Muscle layer of colon (tissue), 2 donors: Measurements from ENCODE around the gene MACROD2.

ENCODE experiments used
- H3K27ac ChIP-seq: one replicate; pipeline ENCODE4 v1.7.0; 2013; ENCODE audit warnings: low read depth, mild to moderate bottlenecking, low read length, moderate library complexity
- H3K27me3 ChIP-seq, 2 donors: one replicate each; pipeline ENCODE4 v1.7.0; 2013; ENCODE audit warnings: low read length in 2 of 2, mild to moderate bottlenecking in 2 of 2; ENCODE audit not compliant: insufficient read depth in 2 of 2, control insufficient read depth in 1 of 2
- H3K36me3 ChIP-seq: one replicate; pipeline ENCODE4 v1.7.0; 2013; ENCODE audit warnings: mild to moderate bottlenecking, low read length; ENCODE audit not compliant: insufficient read depth
- H3K4me1 ChIP-seq: one replicate; pipeline ENCODE4 v1.7.0; 2013; ENCODE audit warnings: mild to moderate bottlenecking, low read length; ENCODE audit not compliant: insufficient read depth
- H3K4me3 ChIP-seq, 2 donors: one replicate each; pipeline ENCODE4 v1.7.0; 2013; ENCODE audit warnings: low read length in 2 of 2, low read depth in 1 of 2, mild to moderate bottlenecking in 1 of 2, moderate library complexity in 1 of 2
- H3K9ac ChIP-seq: one replicate; pipeline ENCODE4 v1.7.0; 2013; ENCODE audit warnings: low read length
- H3K9me3 ChIP-seq: one replicate; pipeline ENCODE4 v1.7.0; 2013; ENCODE audit warnings: mild to moderate bottlenecking, low read length
- donor health status: abdominal sarcoma.
- donor health status: Adenocarcinoma of cecum.

The MACROD2 gene

DNA sequence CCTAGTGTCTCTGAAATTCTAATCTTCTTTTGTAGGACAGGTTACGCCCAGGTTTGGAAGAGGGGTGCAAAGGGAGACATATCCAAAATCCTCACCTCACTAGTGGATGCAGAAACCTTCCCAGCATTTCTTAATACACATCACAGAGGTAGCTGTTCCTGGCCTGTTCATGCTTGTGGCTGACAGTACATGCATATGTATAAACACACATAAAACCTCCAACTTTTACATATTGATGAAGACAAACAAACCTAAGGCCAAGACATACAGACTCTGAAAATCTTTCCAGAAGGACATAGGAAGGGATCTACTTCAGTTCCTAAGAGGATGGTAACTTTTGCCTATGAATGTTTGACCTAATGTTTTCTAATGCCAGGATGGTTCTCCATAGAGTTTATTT is 1214.2 kb downstream of the MACROD2 start:
- Histone ChIP-seq H3K27ac (no peak overlapping the region), H3K36me3 (no peaks in the 10 kb centered on the region), H3K9ac (no peak overlapping the region), H3K9me3 (no peaks in the 10 kb centered on the region), H3K4me1 (no peaks in the 10 kb centered on the region), H3K27me3 (no peaks in the 10 kb centered on the region), H3K4me3 (no peak overlapping the region)

DNA sequence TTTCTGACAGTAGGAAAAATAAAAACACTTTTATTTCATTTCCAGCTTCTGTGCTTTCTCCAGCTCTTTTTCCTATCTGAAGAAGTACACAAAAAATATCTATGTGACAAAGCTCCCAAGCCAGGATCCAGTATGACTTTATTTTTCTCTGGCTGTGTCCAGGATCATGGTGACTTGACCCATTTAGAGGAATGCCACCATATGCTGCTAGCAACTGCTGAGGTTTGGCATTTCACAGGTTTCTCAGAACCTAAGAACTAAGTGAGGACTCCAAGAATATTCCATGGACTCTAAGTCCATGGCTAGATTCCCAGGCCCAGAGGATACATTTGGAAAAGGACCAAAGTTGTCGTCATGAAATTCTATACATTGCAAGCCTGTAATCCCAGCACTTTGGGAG is 1218.7 kb downstream of the MACROD2 start:
- Histone ChIP-seq H3K27ac (no peak overlapping the region), H3K4me1 (no peaks in the 10 kb centered on the region), H3K4me3 (no peak overlapping the region), H3K9ac (no peak overlapping the region), H3K36me3 (no peaks in the 10 kb centered on the region), H3K27me3 (no peaks in the 10 kb centered on the region), H3K9me3 (no peaks in the 10 kb centered on the region)

DNA sequence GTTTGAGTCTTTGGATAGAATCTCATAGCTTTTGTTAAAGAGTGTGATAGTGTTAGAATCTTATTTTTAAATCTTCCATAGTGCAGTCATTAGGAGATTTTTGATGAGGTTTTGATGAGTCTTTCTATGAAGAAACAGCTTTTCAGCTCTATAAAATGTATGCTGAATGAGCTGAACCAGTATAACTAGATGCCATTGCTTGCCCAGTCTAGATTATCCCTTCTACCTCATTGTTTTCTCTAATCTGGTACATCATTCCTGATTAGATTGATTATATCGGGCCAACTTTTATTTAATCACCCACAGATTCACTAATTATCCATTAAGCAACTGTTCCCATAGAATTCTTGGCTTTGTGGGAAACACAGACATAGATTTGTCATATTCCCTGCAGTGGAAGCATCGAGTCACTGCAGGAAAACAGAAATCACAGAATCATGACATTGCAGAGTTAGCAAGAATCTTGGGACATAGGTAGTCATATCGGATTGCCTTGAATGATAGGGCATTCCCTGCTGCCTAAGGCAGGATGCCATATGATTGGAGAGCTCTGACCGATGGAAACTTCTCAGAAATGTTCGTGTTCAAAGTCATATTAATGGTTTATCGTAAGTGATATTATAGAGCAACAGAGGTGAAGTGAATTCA is 1224.8 kb downstream of the MACROD2 start:
- no peaks in the 10 kb centered on the region for H3K9me3 ChIP-seq
- no peak overlapping the region for H3K4me3 ChIP-seq
- no peak overlapping the region for H3K27ac ChIP-seq
- no peaks in the 10 kb centered on the region for H3K27me3 ChIP-seq
- H3K9ac ChIP-seq: no peak overlapping the region
- H3K4me1 ChIP-seq: no peaks in the 10 kb centered on the region
- no peaks in the 10 kb centered on the region for H3K36me3 ChIP-seq

DNA sequence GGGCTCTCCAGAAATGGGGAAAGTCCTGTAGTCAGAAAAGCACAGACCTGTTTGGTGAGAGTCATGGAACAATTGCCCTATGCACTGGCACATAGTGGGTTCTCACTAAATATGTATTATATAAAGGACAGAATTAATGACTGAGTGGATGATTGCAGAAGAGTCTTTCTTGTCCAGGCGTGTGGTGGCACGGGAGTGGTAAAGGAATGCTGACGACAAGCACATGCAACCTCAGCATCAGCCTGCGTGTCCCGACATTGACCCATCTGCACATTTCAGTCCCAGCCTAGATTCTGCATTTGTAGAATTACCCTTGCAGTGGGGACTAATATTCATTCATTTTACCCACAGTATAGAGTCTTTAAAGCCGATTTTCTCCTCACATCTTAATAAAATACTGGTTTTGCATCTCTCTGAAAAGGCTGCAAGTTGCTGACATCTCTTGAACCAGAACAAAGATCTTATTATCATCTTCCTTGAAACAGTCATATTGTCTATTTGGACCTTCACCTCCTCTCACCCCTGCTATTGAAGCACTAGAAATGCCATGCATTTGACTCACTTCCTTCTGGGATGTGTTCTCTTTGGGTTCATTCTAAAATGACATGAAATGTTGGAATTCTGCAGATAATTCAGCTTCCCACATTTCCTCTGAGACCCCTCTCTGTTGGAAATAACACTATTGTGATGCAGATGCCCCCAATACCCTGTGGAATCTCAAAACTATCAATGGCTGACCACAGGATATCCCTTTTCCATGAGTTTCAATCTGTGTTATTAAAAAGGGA is 1225.7 kb downstream of the MACROD2 start:
- Histone ChIP-seq H3K9ac (no peak overlapping the region), H3K36me3 (no peaks in the 10 kb centered on the region), H3K4me3 (no peak overlapping the region), H3K27ac (no peak overlapping the region), H3K27me3 (no peaks in the 10 kb centered on the region), H3K4me1 (no peaks in the 10 kb centered on the region), H3K9me3 (no peaks in the 10 kb centered on the region)

DNA sequence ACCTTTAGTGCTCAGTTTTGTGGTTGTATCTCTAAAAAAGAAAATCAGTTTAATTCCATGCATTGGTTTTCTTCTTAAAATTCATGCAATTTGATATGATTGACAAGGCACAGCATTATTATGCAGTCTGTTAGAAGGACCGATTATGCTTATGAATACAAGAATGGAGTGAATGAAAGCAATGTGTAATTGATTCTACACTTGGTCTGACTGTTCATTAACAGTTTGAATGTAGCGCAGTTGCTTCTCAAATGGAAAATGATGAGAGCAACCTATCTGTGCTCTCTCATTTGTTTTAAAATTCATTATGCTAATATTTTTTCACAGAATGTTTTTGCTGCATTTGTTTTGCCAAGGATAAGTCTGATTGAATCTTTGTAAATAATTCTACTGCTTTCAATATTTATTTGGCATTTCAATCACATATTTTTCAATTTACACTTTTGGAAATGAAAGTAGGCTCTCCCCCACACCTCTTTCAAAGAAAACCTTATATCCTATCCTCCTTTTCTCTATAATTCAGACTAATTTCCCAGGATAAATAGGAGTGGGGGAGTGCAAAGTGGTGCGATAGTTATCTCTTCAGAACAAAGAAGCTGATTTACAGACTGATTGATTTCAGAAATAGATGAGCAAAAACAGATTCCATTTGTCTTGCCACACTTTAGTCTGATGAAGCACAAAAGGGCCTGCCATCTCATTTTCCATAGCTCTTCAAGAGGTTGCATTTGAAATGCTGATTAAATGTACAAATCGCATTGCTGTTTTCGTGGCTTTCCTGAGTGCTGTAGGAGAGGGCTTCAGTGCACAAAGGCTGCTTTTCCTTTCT is 1227.4 kb downstream of the MACROD2 start:
- Histone ChIP-seq H3K9me3 (no peaks in the 10 kb centered on the region), H3K9ac (no peak overlapping the region)

DNA sequence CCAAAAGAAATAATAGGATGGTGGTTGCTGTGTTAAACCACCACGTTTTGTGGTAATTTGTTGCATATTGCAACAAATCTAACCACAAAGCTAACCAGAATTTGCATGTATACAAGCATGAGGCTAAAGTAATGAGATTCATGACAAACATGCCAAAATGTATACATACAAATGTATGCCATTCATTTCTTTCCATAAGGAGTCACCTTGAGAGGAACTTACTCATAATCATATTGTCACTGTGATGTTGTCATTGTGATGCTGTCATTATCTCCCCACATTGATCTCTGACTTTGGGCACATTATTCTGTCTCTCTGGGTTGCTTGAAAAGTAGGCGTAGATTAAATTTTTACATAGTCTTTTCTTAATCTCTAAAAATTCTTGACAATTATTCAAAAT is 1228.9 kb downstream of the MACROD2 start:
- Histone ChIP-seq H3K36me3 (no peaks in the 10 kb centered on the region), H3K4me3 (no peak overlapping the region), H3K9me3 (no peaks in the 10 kb centered on the region), H3K4me1 (no peaks in the 10 kb centered on the region), H3K9ac (no peak overlapping the region), H3K27me3 (no peaks in the 10 kb centered on the region), H3K27ac (no peak overlapping the region)

More for the DNA sequence above, 1227.4 kb downstream of the MACROD2 start:
- H3K4me3 ChIP-seq: no peak overlapping the region
- H3K27me3 ChIP-seq: no peaks in the 10 kb centered on the region
- H3K36me3 ChIP-seq: no peaks in the 10 kb centered on the region
- no peak overlapping the region for H3K27ac ChIP-seq
- H3K4me1 ChIP-seq: no peaks in the 10 kb centered on the region

DNA sequence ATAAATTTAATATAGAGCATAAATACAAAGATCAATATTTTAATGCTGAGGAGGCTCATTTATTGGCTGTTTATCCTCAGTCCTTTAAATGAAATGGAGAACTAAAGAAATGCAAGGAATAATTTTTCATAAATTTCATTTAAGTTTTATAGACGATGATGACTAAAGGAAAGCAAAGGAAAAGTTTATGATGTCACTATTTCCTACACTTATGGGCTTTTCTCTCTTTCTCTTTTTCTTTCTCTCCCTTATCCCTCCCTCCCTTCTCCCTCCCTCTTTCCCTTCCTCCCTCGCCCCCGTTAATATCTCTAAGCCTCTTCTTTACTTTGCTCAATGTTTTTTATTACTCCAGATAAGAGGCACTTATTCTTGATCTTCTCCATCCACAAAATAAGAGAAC is 1231.8 kb downstream of the MACROD2 start:
- no peak overlapping the region for H3K9ac ChIP-seq
- H3K4me1 ChIP-seq: no peaks in the 10 kb centered on the region
- no peaks in the 10 kb centered on the region for H3K36me3 ChIP-seq
- no peak overlapping the region for H3K4me3 ChIP-seq
- H3K27ac ChIP-seq: no peak overlapping the region
- no peaks in the 10 kb centered on the region for H3K27me3 ChIP-seq
- no peaks in the 10 kb centered on the region for H3K9me3 ChIP-seq

DNA sequence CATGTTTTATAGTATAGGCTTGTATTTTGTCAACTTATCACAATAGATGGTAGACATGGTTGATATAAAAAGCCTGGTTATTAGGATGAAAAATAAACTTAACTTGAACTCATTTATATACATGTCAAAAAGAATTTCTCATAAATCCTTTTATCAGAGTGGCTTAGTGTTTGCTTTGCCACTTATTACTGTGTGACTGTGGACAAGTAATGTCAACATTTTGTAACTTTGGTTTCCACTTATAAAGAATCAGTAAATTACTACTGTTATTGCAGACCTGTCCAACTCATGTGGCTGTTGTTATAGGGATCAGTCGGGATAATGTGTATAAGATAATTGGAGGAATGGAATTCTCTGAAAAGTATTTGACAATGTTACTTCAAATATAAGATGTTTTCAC is 1236.9 kb downstream of the MACROD2 start:
- Histone ChIP-seq H3K4me1 (no peaks in the 10 kb centered on the region), H3K9me3 (no peaks in the 10 kb centered on the region), H3K4me3 (no peak overlapping the region), H3K27me3 (no peaks in the 10 kb centered on the region), H3K9ac (no peak overlapping the region), H3K27ac (no peak overlapping the region), H3K36me3 (no peaks in the 10 kb centered on the region)

DNA sequence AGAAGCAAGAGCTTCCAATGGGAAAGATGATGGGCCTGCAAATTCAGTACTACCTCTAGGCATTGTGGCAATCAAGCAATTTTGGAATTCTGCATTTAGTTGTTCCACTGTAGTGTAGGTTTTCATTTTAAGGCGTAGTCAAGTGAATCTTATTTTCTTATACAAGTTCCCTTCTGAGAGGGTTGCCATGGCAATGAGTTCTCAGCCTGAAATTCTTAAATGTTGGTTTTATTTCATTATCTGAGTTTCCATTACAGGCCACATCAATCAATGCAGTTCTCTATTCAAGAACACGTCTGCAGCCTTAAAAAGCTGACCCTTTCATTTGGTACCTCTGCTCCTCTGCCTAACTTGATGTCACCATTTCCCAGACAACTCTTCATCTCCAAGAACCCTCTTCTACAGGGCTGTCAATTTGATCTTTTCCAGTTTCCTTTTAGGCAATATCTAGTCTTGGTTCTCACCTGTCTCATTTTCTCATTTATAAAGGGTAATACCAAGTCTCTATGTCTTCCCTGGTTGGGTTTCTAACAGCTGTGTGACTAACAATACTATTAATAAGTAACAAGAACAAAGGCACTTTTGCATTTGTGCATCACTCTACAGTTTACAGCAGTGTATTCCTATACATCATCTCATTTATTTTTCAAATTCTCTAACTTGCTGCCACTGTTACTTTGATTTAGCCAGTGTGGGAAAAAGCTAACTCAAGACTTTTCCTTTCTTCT is 1240.3 kb downstream of the MACROD2 start:
- no peaks in the 10 kb centered on the region for H3K4me1 ChIP-seq
- H3K9ac ChIP-seq: no peak overlapping the region
- H3K4me3 ChIP-seq: no peak overlapping the region
- H3K9me3 ChIP-seq: no peaks in the 10 kb centered on the region
- H3K27me3 ChIP-seq: no peaks in the 10 kb centered on the region
- H3K36me3 ChIP-seq: no peaks in the 10 kb centered on the region
- no peak overlapping the region for H3K27ac ChIP-seq

DNA sequence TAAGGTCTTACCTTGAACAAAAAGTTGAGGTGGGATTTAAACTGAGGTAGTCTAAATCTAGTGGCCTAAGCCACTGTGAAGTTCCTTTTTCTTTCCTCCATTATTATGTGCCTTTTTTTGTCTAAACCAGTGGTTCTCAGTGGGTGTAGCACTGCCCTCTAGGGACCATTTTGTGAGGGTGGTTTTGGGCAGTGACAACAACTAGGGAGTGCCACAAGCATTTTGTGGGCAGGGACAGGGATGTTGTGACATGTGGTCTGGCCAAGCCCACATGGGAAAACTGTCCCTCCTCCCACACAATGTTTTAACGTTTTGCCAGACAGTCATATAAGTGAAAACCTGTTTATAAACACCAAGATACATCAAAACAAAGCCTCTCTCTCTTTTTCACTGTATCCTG is 1241.5 kb downstream of the MACROD2 start:
- Histone ChIP-seq H3K36me3 (no peaks in the 10 kb centered on the region), H3K9ac (no peak overlapping the region), H3K27me3 (no peaks in the 10 kb centered on the region), H3K27ac (no peak overlapping the region), H3K4me3 (no peak overlapping the region), H3K4me1 (no peaks in the 10 kb centered on the region), H3K9me3 (no peaks in the 10 kb centered on the region)
